Uterus (tissue), 4 donors: ENCODE data around the gene CD40. TPM values are rescaled to one million over a fixed set of nuclear protein-coding genes. Genes with fewer than 3 reads are reported as not detected.
"Not testable (repeated sequence)": the region's sequence is repeated elsewhere in the genome, so short reads cannot be mapped to it uniquely, and the experiment has no call there.

Source experiments
- DNase-seq, 2 donors: peaks; one replicate each; pipeline ENCODE4 v3.0.0-alpha.2; 2019 to 2020
- H3K27ac ChIP-seq, 2 donors: fragments of 200-600 bp; sonication (generic); 1 replicate in 1 of 2; 2 replicates in 1 of 2; pipeline ENCODE4 v1.5.1; 2016 to 2018
- H3K27me3 ChIP-seq, 2 donors: fragments of 200-600 bp; sonication (generic); one replicate each; pipeline ENCODE4 v1.5.1; 2018 to 2019; ENCODE audit warnings: control low read depth in 1 of 2
- H3K36me3 ChIP-seq, 2 donors: fragments of 200-600 bp; sonication (generic); one replicate each; pipeline ENCODE4 v1.5.1; 2019; ENCODE audit warnings: control low read depth in 1 of 2
- H3K4me1 ChIP-seq, 2 donors: fragments of 200-600 bp; sonication (generic); one replicate each; pipeline ENCODE4 v1.5.1; 2018 to 2019; ENCODE audit warnings: control low read depth in 1 of 2
- H3K4me3 ChIP-seq, 2 donors: fragments of 200-600 bp; sonication (generic); 1 replicate in 1 of 2; 2 replicates in 1 of 2; pipeline ENCODE4 v1.5.1; 2018 to 2019; ENCODE audit warnings: mild to moderate bottlenecking in 1 of 2
- H3K9me3 ChIP-seq, 2 donors: fragments of 200-600 bp; sonication (generic); one replicate each; pipeline ENCODE4 v1.5.1; 2019; ENCODE audit warnings: control low read depth in 1 of 2
- POLR2A ChIP-seq, 2 donors: fragments of 450-650 bp; IDR thresholded peaks; one replicate each; pipeline ENCODE4 v1.6.1; 2016; ENCODE audit warnings: antibody characterized with exemption in 2 of 2, mild to moderate bottlenecking in 1 of 2, moderate library complexity in 1 of 2
- intact Hi-C: fragments of 100-400 bp; cut with DNase I; formaldehyde crosslinking; loops from one replicate; pipeline ENCODE4 v1.15.1; 2023; ENCODE audit warnings: low total_unique reads
- total RNA-seq, 4 donors: library from RNA; depleted of rRNA in 3 of 4; stranded (reverse); fragments of >200 nt in 3 of 4; gene quantifications; one replicate each; pipeline versions ENCODE4 v1.1.0 to v1.2.4, GENCODE V29; 2014 to 2023
- TF ChIP-seq, protein P1 (sequence below), 4 experiments: fragments of 200-600 bp in 2 of 4; fragments of 450-650 bp in 2 of 4; sonication (generic) in 2 of 4; IDR thresholded peaks; one replicate each; pipeline ENCODE4 v1.5.1; 2016 to 2019; ENCODE audit warnings: antibody characterized with exemption in 4 of 4, mild to moderate bottlenecking in 2 of 4, moderate library complexity in 1 of 4
- donor health status: DM: yes; HTN: yes; CAD: no.

CD40 gene
- total RNA-seq, 4 donors from 2014 or later = 2.6 to 36.5 (median 23.5) TPM

- Histone ChIP-seq H3K4me3 (peak overlapping the region; percentile 80 to 89), H3K4me1 (peaks cover 0 to 14% of the 10 kb centered on the region in 2 donors), H3K9me3 (no peaks in the 10 kb centered on the region), H3K27me3 (no peaks in the 10 kb centered on the region), H3K36me3 (no peaks in the 10 kb centered on the region), H3K27ac (peak overlapping the region; percentile 95 to 98)
- intact Hi-C loops = no loop called here
- TF ChIP-seq POLR2A (IDR thresholded peaks at IDR 0.05) = no peak
- TF ChIP-seq, protein P1, sequence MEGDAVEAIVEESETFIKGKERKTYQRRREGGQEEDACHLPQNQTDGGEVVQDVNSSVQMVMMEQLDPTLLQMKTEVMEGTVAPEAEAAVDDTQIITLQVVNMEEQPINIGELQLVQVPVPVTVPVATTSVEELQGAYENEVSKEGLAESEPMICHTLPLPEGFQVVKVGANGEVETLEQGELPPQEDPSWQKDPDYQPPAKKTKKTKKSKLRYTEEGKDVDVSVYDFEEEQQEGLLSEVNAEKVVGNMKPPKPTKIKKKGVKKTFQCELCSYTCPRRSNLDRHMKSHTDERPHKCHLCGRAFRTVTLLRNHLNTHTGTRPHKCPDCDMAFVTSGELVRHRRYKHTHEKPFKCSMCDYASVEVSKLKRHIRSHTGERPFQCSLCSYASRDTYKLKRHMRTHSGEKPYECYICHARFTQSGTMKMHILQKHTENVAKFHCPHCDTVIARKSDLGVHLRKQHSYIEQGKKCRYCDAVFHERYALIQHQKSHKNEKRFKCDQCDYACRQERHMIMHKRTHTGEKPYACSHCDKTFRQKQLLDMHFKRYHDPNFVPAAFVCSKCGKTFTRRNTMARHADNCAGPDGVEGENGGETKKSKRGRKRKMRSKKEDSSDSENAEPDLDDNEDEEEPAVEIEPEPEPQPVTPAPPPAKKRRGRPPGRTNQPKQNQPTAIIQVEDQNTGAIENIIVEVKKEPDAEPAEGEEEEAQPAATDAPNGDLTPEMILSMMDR (IDR thresholded peaks at IDR 0.05) = no peak
- DNase-seq = no peak
Observed at GRCh38 chr20:46088409-46089166, 29.5 kb upstream of the CD40 start.

GRCh38 chr20:46089167-46089416 is 29.0 kb upstream of the CD40 start:
- H3K4me1 ChIP-seq = peaks cover 0 to 9% of the 10 kb centered on the region in 2 donors
- no peak for DNase-seq

GRCh38 chr20:46089417-46090388 is 28.4 kb upstream of the CD40 start, which contains the start of gene NCOA5:
TSS of gene NCOA5 (minus strand) at chr20:46089962. CDS start at chr20:46079424, 10,538 bp downstream.
- H3K27me3 ChIP-seq = no peaks in the 10 kb centered on the region
- peak; percentile 95 to 97 for DNase-seq
- TF ChIP-seq POLR2A (IDR thresholded peaks at IDR 0.05) = peak; percentile 58 to 96
- TF ChIP-seq, protein P1 (IDR thresholded peaks at IDR 0.05) = peak; percentile 27 to 53 (median 41)
- intact Hi-C loops = no loop called here
- H3K4me1 ChIP-seq = peaks cover 0 to 3% of the 10 kb centered on the region in 2 donors
- no peaks in the 10 kb centered on the region for H3K36me3 ChIP-seq
- H3K9me3 ChIP-seq = no peaks in the 10 kb centered on the region
- H3K27ac ChIP-seq = peak within 1 kb of the TSS; percentile 95 to 98
- peak within 1 kb of the TSS; percentile 80 to 89 for H3K4me3 ChIP-seq

More at GRCh38 chr20:46089167-46089416, 29.0 kb upstream of the CD40 start:
- no peak for TF ChIP-seq POLR2A (IDR thresholded peaks at IDR 0.05)
- TF ChIP-seq, protein P1 (IDR thresholded peaks at IDR 0.05) = no peak
- Histone ChIP-seq H3K27me3 (no peaks in the 10 kb centered on the region), H3K4me3 (peak overlapping the region; percentile 80 to 89), H3K27ac (peak overlapping the region; percentile 95 to 98), H3K9me3 (no peaks in the 10 kb centered on the region), H3K36me3 (no peaks in the 10 kb centered on the region)
- intact Hi-C loops = no loop called here

DNA sequence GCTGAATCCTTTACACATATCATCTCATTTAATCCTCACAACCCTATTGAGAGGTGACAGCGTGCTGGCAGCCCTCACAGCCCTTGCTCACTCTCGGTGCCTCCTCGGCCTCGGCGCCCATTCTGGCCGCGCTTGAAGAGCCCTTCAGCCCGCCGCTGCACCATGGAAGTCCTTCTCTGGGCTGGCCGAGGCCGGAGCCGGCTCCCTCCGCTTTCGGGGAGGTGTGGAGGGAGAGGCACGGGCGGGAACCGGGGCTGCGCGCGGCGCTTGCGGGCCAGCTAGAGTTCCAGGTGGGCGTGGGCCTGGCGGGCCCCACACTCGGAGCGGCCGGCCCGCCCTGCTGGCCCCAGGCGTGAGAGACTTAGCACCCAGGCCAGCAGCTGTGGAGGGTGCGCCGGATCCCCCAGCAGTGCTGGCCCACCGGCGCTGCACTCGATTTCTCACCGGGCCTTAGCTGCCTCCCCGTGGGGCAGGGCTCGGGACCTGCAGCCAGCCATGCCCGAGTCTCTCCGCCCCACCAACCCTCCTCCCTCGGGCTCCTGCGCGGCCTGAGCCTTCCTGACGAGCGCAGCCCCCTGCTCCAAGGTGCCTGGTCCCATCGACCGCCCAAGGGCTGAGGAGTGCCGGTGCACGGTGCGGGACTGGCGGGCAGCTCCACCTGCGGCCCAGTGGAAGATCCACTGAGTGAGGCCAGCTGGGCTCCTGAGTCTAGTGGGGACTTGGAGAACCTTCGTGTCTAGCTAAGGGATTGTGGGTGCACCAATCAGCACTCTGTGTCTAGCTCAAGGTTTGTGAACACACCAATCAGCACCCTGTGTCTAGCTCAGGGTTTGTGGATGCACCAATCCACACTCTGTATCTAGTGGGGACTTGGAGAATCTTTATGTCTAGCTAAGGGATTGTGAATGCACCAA is 26.2 kb upstream of the CD40 start:
- H3K27me3 ChIP-seq, H3K9me3 ChIP-seq, intact Hi-C loops, H3K4me1 ChIP-seq, H3K27ac ChIP-seq, H3K4me3 ChIP-seq, H3K36me3 ChIP-seq, DNase-seq: not testable (repeated sequence)

DNA sequence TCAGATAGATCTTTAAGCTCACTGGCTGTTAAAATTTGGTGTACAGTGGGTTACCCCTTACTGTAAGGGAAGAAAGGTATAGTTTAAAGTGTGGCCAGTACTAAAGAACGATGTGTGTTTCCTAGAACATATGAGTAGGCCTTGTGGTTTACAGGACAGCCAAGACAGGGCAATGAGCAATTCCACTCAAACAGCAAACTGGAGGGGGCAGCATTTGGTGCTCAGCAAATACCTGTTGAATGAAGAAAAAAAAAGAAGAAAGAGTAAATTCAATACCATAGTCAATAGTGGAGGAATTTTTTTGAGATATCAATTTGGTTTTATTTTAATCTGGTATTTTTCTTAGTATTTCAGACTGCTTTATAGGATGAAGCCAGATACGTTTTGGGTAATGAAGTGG is 24.6 kb upstream of the CD40 start:
- DNase-seq = no peak

More for the DNA sequence above, 24.6 kb upstream of the CD40 start:
- intact Hi-C loops = no loop called here
- TF ChIP-seq POLR2A (IDR thresholded peaks at IDR 0.05) = no peak
- TF ChIP-seq, protein P1 (IDR thresholded peaks at IDR 0.05) = no peak
- Histone ChIP-seq H3K4me1 (no peaks in the 10 kb centered on the region), H3K27me3 (no peaks in the 10 kb centered on the region), H3K27ac (no peak overlapping the region), H3K4me3 (no peak overlapping the region), H3K9me3 (no peaks in the 10 kb centered on the region), H3K36me3 (no peaks in the 10 kb centered on the region)
